Forelimb muscle (tissue), 1 donor: ENCODE results near the gene ABI3BP. TPM values are rescaled to one million over a fixed set of nuclear protein-coding genes. Genes with fewer than 3 reads are reported as not detected.
"Not testable (repeated sequence)": the region's sequence is repeated elsewhere in the genome, so short reads cannot be mapped to it uniquely, and the experiment has no call there.

Source experiments
- DNase-seq: peaks from one replicate; pipeline ENCODE4 v3.0.0-alpha.2; 2013; ENCODE audit warnings: low read depth
- polyA plus RNA-seq: library from polyadenylated mRNA; unstranded; fragments of 120-200 nt; gene quantifications from one replicate; pipeline ENCODE4 v1.2.1, GENCODE V29; 2013; ENCODE audit not compliant: insufficient read length

ABI3BP gene
- polyA plus RNA-seq, 1 donor = 265 TPM

DNA sequence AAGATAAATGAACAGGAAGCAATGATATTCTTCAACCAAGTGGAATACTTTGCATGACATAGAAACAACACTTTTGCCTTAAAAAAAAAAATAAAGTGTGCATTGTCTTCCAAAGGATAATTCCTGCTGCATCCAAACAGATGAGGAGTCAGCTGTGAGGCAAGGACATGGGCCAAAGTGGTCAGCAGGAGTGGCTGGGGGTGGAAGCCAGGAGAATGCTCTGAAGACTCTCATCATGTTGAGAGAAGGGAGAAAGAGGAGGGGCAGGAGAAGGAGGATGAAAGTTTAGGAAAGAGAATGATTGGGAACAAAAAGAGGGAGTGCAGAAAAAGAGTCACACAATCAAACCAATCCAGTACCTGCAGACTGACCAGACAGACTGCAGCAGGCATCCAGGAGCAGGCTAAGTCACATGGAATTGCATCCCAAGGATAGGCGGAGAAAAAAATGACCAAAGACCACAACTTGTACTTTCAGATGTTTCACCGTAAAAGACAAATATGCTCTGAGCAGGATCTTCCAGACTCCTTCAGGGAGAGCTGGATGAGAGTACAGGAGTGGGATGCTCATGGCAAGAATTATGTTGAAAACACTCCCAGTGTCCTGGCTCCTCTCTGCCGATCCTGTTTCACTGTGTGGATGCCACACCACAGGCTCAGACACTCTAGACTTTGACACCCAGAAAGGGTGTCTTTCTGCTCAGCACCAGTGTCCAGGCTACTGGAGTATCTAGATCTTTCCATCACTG is 11.9 kb downstream of the ABI3BP start:
- DNase-seq = no peak

DNA sequence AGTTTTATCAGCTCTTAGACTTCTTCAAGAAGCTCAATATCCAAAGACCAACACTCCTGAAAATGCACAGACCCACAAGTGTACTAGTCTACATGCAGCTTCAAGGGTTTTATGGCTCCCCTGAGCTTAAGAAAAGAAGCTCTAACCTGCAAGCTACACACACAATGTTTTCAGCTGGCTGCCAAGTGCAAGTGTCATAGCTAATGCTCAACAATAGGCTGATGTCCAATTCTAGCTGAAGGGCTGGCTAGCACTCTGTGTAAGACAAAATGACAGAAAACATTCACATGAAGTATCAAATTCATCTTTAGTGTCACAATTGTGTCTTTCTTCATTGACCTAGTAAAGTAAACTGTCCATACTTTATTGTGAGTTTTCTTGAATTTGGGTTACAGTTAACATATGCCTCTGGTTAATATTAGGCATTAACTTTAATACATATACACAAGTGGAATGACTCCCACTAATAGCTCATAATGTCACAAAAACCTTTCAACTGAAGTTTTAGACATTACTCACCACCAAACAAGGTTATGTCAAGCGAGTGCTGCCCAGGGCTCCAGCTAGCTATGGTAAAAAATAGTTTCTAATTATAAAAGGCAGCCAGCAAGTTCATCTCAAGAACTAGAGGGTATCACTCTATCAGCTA is 15.1 kb downstream of the ABI3BP start:
- DNase-seq = no peak

DNA sequence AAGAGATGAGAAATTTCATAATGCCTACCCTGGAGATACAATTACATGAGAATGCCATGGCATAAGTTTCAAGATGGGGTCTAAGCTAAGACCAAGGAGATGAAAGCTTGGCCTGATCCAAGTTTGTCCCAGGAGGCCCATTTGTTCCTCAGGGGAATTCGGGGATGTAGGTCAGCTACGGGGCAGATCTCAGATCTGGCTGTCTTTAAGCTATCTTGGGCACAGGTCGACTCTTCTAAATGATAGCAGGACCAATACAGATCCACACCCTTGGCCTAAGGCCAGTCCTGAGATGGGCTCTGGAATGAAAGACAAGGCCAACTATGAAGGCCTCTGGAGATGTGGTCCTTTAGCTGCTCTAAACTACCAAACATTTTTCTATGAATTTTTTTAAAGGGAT is 16.6 kb downstream of the ABI3BP start:
- DNase-seq = no peak

DNA sequence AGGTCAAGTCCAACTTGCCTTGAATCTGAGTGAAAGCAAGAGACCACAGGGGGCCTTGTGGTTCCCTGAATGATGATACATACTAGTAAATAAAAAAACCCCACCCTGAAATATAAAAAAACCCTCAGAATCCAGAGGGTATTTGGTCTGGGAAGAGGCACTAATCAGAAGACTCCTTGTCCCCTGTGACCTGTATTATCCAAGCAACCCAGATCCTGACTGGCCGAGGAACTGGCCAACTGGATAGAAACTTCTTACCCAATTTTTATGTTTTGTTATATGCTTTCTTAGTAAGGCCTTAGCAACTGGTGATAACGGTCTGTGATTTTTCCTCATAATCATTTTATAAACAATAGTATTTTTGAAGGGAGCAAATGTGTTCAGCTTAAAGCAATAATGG is 17.5 kb downstream of the ABI3BP start:
- DNase-seq = no peak

DNA sequence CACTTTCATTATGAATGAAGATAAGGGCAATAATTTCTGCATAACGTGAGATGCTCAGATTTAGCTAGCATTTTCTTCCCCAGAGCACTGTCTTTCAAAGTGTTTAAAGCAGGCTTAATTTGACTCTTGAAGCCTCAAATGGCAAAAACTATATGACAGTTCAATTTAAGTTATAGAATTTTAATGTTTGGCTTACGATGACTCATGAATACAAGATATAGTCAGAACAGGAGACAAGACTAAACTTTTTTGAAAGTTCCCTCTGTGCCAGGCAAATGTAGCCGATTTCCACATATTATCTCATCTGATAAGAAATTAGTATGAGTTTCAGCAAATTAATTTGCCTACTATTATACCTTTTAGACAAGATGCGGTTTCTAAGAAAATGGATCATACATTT is 19.6 kb downstream of the ABI3BP start:
- no peak for DNase-seq

DNA sequence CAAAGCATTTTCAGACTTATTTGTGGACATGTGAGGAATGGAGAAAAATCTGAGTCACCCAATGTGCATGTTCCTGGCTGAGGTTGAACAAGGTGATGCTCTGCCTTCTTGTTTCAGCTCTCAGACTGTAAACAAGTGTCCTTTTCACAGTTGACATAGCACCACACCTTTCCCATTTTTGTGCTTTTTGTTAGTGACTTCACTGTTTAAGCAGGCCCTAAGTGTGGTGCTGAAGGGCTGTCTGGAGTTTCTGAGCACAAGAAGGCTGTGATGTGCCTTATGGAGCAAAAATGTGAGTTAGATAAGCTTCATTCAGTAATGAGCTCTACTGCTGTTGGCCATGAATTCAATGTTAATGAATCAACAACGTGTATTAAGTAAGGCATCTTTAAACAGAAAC is 20.4 kb downstream of the ABI3BP start:
- no peak for DNase-seq

GRCh38 chr3:100972301-100972844 is 20.8 kb downstream of the ABI3BP start:
- DNase-seq = no peak

- no peak for DNase-seq
Observed at GRCh38 chr3:100971798-100972197, 21.4 kb downstream of the ABI3BP start.

- DNase-seq = no peak
Observed at GRCh38 chr3:100970477-100970990, 22.7 kb downstream of the ABI3BP start.

DNA sequence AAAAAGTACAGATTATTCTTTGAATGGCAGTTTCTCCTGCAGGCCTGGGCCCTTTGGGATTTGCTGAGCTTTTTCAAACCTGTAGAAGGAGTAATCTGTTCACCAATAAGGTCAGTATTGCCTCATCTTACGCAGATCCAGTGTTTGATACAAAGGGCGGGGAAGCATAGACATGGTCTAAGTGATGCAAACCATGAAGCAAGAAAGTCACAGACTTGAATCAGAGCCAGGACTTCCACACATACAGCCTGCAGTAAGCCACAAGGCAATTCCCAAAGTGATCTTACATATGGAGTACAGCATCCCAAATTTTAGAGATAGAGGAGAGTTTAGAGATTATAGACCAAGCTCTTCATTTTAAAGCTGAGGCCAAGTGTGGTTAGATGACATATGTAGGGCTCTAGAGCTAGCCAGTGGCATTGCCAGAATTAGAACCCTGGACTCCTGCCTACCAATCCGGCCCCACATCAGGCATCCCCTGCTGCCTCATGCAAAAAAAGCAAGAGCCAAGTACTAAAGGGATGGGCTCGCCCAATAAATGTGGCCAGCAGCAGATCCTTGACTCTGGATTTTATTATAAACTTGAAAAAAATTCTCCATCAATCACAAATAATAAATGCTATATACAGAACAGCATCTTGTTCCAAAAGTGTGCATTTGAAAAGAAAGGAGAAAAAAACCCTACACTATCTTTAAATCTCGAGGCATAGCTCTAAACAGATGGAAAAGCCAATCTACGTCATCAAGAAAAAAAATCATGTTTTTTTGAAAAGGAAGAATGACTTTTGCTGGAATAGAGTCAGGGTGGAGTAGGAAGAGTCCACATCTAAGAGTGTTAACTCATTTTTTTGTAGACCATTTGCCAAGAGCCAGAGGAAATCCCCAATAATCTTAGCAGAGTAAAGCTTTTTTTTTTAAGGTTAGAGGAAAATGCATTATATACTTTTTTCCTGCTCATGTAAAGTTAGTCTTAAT is 24.0 kb downstream of the ABI3BP start:
- DNase-seq = no peak

GRCh38 chr3:100966807-100967206 is 26.4 kb downstream of the ABI3BP start:
- DNase-seq = no peak

DNA sequence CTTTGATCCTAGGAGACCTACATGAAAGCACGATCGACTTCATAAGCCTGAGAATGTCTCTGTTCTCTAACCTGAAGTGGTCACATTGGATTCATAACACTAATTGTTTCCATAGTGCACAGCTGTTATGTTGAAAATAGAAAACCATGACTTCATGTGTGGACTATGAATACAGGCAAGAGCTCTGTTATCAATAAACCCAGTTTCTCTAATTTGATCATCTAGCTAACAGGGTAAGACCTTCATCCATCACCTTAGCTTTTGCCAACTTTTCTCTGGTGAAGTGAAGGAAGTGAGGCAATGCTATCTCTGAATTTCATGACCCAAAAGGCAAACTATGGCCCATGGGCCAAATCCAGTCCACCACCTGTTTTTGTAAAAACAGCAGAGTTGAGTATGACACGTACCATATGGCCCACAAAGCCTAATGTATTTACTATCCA is 27.2 kb downstream of the ABI3BP start:
- DNase-seq = no peak

GRCh38 chr3:100963041-100963440 is 30.2 kb downstream of the ABI3BP start:
- DNase-seq = no peak

DNA sequence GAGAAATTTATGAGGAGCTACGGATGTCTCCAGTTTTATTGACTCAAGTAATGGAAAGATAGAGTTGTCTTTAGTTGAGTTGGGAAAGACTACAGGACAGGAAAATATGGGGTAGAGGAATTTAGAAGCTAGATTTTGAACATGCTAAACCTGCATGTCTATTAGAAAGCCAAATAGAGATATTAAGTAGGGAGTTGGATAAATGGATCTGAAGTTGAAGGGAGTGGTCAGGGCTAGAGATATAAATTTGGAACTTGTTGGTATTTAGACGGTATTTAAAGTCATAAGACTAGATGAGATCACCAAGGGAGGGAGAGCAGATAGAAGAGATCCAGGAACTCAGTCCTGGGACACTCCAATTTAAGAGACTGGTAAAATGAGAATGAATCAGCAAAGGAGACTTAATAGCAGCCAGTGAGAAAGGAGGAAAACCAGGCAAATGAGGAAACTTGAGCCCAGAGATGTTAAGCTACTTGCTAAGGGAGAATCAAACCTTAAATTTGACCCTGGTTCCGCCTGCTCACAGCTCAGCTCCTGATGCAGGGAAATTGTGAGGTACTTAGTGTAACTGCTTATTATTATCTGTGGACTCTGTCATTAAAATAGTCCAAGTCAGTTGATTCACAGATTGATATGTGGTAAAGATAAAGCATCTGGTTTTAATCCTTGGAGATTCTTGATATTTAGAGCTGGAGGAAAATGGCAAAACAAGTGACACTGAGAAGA is 35.8 kb downstream of the ABI3BP start:
- no peak for DNase-seq

GRCh38 chr3:100956276-100956675 is 36.9 kb downstream of the ABI3BP start:
- no peak for DNase-seq

- no peak for DNase-seq
Observed at GRCh38 chr3:100954990-100955389, 38.2 kb downstream of the ABI3BP start.

DNA sequence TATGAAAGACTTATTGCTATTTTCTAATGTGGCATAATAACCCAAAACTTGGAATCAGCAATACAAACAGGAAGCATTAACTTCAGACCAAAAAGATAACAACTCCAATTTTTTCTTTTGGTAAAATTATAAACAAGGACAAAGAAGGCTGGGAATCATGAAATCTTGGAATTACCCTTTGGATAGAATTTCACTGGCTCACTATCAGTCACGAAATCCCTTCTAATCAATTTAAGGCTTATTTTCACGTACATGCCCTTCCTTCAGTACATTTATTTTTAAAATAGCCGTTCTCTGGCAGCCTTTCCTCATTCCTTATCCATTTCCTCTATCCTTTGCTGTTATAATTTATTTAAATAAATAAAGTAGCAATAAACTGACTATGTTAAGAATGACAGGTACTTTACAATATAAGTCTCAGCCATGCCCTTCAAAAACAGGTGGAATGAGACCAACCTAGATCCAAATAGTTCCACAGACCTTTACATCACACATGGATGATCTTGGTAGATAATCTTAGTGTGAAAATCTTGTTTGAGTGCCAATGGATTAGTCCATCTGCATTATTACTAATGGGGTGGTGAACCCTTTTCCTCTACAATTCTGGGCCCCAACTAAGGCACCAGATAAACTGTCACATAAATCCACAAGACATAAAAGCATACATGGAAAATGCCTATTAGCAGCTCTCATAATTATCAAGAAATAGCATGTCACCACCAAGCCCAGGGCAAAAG is 38.9 kb downstream of the ABI3BP start:
- DNase-seq = no peak

GRCh38 chr3:100953103-100953502 is 40.1 kb downstream of the ABI3BP start:
- DNase-seq = no peak

- no peak for DNase-seq
Observed at GRCh38 chr3:100947119-100947518, 46.1 kb downstream of the ABI3BP start.

DNA sequence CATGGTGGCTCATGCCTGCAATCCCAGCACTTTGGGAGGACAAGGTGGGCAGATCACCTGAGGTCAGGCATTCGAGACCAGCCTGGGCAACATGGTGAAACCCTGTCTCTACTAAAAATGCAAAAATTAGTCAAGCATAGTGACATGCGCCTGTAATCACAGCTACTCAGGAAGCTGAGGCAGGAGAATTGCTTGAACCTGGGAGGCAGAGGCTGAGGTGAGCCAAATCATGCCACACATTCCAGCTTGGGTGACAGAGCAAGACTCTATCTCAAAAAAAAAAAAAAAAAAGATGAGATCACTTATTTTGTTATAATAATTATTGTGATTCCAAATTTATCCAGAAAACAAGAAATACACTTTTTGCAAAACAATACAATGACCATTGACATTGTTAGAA is 47.1 kb downstream of the ABI3BP start:
- DNase-seq = not testable (repeated sequence)
